ENCODE results near the gene BARD1. TPM values are rescaled to one million over a fixed set of nuclear protein-coding genes. Genes with fewer than 3 reads are reported as not detected.
A peak's percentile ranks its signal among the peaks of the same experiment; 100 is the strongest.

BARD1 gene
- total and polyA plus RNA-seq, 2 of the 13 experiments (the other 11 are each of a cell fraction or from before 2014, with no cell fraction given): 5.3 to 30.4 TPM

DNA sequence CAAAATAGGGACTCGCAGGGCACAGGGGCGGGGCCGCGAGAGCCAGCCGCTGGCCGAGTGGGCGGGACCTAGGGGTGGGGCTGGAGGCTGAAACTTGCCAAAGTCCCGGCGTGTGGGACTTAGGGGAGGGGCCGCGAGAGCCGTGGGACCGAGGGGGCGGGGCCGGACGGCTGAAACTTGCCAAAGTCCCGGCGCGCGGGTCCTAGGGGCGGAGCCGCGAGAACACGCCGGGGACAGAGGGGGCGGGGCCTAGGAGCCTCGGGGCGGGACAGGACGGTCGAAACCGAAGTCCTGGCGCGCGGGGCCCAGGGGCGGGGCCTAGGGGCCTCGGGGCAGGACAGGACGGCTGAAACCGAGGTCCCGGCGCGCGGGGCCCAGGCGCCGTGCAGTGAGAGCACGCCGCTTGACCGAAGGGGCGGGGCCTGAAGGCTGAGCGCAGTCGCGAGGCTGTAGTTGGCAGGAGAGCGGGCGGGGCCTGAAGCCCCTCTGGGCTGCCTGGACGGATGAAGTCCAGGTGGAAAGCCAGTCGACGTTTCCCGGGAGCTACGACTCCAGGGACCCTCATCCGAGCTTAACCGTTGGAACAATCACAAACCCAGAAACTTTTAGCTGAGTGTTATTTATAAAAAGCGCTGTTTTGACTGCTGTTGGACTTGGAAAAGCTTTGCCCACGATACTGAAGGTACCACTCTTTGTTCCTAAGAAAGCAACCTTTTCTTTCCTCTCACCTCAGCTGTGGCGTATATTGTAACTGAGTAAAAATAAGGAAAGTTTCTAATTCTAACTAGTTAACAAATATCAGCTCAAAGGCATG, 475 bp upstream of the BARD1 start (continued):
- TF ChIP-seq, protein P1, sequence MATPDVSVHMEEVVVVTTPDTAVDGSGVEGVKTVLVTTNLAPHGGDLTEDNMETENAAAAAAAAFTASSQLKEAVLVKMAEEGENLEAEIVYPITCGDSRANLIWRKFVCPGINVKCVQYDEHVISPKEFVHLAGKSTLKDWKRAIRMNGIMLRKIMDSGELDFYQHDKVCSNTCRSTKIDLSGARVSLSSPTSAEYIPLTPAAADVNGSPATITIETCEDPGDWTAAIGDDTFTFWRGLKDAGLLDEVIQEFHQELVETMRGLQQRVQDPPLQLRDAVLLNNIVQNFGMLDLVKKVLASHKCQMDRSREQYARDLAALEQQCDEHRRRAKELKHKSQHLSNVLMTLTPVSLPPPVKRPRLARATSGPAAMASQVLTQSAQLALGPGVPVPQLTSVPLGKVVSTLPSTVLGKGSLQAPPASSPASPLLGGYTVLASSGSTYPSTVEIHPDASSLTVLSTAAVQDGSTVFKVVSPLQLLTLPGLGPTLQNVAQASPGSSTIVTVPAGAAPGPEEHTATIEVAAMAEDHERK (CRISPR knock-in tag; IDR thresholded peaks at IDR 0.05; ENCODE audit: low read depth): peak; percentile 21; the same call in 1 of the 2 replicates
- peak; percentile 71; the same call in 1 of the 2 replicates for TF ChIP-seq ZSCAN12 (CRISPR knock-in tag; IDR thresholded peaks at IDR 0.05)
- 0 out of 2 replicates have a peak, but pooled peaks have one; percentile 0 for TF ChIP-seq ZBTB3 (CRISPR knock-in tag; IDR thresholded peaks at IDR 0.05; ENCODE audit: borderline replicate concordance, low read depth)
- TF ChIP-seq, protein P2, sequence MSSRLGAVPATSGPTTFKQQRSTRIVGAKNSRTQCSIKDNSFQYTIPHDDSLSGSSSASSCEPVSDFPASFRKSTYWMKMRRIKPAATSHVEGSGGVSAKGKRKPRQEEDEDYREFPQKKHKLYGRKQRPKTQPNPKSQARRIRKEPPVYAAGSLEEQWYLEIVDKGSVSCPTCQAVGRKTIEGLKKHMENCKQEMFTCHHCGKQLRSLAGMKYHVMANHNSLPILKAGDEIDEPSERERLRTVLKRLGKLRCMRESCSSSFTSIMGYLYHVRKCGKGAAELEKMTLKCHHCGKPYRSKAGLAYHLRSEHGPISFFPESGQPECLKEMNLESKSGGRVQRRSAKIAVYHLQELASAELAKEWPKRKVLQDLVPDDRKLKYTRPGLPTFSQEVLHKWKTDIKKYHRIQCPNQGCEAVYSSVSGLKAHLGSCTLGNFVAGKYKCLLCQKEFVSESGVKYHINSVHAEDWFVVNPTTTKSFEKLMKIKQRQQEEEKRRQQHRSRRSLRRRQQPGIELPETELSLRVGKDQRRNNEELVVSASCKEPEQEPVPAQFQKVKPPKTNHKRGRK (CRISPR knock-in tag; IDR thresholded peaks at IDR 0.05): no peak
- TF ChIP-seq NFYB (CRISPR knock-in tag; IDR thresholded peaks at IDR 0.05): peak; percentile 68
- TF ChIP-seq MXD4 (CRISPR knock-in tag; IDR thresholded peaks at IDR 0.05): peak; percentile 70
- no peak for TF ChIP-seq ZNF468 (CRISPR knock-in tag; IDR thresholded peaks at IDR 0.05)
- no peak; the same call in 1 of the 2 replicates for TF ChIP-seq SMYD3 (CRISPR knock-in tag; IDR thresholded peaks at IDR 0.05)
- TF ChIP-seq HHEX (CRISPR knock-in tag; IDR thresholded peaks at IDR 0.05): no peak
- TF ChIP-seq ZNF589 (CRISPR knock-in tag; conservative IDR thresholded peaks at IDR 0.05): no peak
- TF ChIP-seq, protein P3, sequence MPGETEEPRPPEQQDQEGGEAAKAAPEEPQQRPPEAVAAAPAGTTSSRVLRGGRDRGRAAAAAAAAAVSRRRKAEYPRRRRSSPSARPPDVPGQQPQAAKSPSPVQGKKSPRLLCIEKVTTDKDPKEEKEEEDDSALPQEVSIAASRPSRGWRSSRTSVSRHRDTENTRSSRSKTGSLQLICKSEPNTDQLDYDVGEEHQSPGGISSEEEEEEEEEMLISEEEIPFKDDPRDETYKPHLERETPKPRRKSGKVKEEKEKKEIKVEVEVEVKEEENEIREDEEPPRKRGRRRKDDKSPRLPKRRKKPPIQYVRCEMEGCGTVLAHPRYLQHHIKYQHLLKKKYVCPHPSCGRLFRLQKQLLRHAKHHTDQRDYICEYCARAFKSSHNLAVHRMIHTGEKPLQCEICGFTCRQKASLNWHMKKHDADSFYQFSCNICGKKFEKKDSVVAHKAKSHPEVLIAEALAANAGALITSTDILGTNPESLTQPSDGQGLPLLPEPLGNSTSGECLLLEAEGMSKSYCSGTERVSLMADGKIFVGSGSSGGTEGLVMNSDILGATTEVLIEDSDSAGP (CRISPR knock-in tag; IDR thresholded peaks at IDR 0.05; ENCODE audit: borderline replicate concordance): no peak; the same call in 1 of the 2 replicates
- 0 out of 2 replicates have a peak, but pooled peaks have one; percentile 20 for TF ChIP-seq AKAP8 (CRISPR knock-in tag; IDR thresholded peaks at IDR 0.05)
- TF ChIP-seq ZKSCAN5 (CRISPR knock-in tag; IDR thresholded peaks at IDR 0.05): no peak
- TF ChIP-seq RXRA (CRISPR knock-in tag; IDR thresholded peaks at IDR 0.05): peak; percentile 66
- TF ChIP-seq ZNF33A (CRISPR knock-in tag; IDR thresholded peaks at IDR 0.05; ENCODE audit: borderline replicate concordance): 0 out of 2 replicates have a peak, but pooled peaks have one; percentile 22
- TF ChIP-seq NCOA5 (CRISPR knock-in tag; IDR thresholded peaks at IDR 0.05): no peak
- no peak for TF ChIP-seq ELF4 (CRISPR knock-in tag; IDR thresholded peaks at IDR 0.05; ENCODE audit: borderline replicate concordance)
- no peak for TF ChIP-seq ZNF879 (CRISPR knock-in tag; IDR thresholded peaks at IDR 0.05)
- TF ChIP-seq RBFOX2 (IDR thresholded peaks at IDR 0.05; ENCODE audit: low read depth, low read length): peak; percentile 35
- TF ChIP-seq FOXC1 (CRISPR knock-in tag; IDR thresholded peaks at IDR 0.05; ENCODE audit: borderline replicate concordance): no peak
- peak; percentile 72; the same call in 1 of the 2 replicates for TF ChIP-seq GFI1 (CRISPR knock-in tag; IDR thresholded peaks at IDR 0.05; ENCODE audit: borderline replicate concordance)
- peak; percentile 65 for TF ChIP-seq SALL1 (CRISPR knock-in tag; IDR thresholded peaks at IDR 0.05)
- TF ChIP-seq, protein P4, sequence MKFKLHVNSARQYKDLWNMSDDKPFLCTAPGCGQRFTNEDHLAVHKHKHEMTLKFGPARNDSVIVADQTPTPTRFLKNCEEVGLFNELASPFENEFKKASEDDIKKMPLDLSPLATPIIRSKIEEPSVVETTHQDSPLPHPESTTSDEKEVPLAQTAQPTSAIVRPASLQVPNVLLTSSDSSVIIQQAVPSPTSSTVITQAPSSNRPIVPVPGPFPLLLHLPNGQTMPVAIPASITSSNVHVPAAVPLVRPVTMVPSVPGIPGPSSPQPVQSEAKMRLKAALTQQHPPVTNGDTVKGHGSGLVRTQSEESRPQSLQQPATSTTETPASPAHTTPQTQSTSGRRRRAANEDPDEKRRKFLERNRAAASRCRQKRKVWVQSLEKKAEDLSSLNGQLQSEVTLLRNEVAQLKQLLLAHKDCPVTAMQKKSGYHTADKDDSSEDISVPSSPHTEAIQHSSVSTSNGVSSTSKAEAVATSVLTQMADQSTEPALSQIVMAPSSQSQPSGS (CRISPR knock-in tag; IDR thresholded peaks at IDR 0.05): peak; percentile 68
- TF ChIP-seq KAT8 (CRISPR knock-in tag; IDR thresholded peaks at IDR 0.05): peak; percentile 59
- no peak; the same call in 1 of the 2 replicates for TF ChIP-seq ZNF644 (CRISPR knock-in tag; IDR thresholded peaks at IDR 0.05; ENCODE audit: low read depth)
